CD14-positive monocyte (primary cell): Measurements from ENCODE around the gene RFC2. TPM values are rescaled to one million over a fixed set of nuclear protein-coding genes. Genes with fewer than 3 reads are reported as not detected.

Experiments
- DNase-seq, 3 donors: peaks; one replicate each; pipeline ENCODE4 v3.0.0-alpha.2; 2011 to 2022
- H2AFZ ChIP-seq: 2 replicates; pipeline ENCODE4 v1.6.0; 2012; ENCODE audit warnings: mild to moderate bottlenecking, low read depth, low read length, inconsistent platforms; ENCODE audit not compliant: insufficient read depth, poor library complexity, severe bottlenecking
- H3K27ac ChIP-seq, 2 donors: 1 replicate in 1 of 2; 2 replicates in 1 of 2; pipeline ENCODE4 v1.5.1; 2012 to 2013; ENCODE audit warnings: low read length in 2 of 2, control low read depth in 1 of 2, inconsistent platforms in 1 of 2, low read depth in 1 of 2, mild to moderate bottlenecking in 1 of 2
- H3K27me3 ChIP-seq, 2 donors: one replicate each; pipeline versions ENCODE4 v1.6.0 to v1.6.1; 2011 to 2013; ENCODE audit warnings: low read length in 2 of 2; ENCODE audit not compliant: control insufficient read depth in 2 of 2, insufficient read depth in 2 of 2
- H3K36me3 ChIP-seq, 2 donors: replicated peaks in 1 of 2; 1 replicate in 1 of 2; 2 replicates in 1 of 2; pipeline versions ENCODE4 v1.5.1 to v1.6.1; 2012 to 2013; ENCODE audit warnings: low read length in 2 of 2, control low read depth in 1 of 2, inconsistent platforms in 1 of 2, mild to moderate bottlenecking in 1 of 2; ENCODE audit not compliant: insufficient read depth in 2 of 2, control insufficient read depth in 1 of 2
- H3K4me1 ChIP-seq, 2 donors: 1 replicate in 1 of 2; 2 replicates in 1 of 2; pipeline versions ENCODE4 v1.5.1 to v1.6.1; 2012 to 2013; ENCODE audit warnings: low read length in 2 of 2, control low read depth in 1 of 2, inconsistent platforms in 1 of 2, mild to moderate bottlenecking in 1 of 2, moderate library complexity in 1 of 2; ENCODE audit not compliant: insufficient read depth in 2 of 2, control insufficient read depth in 1 of 2
- H3K4me2 ChIP-seq: replicated peaks from 2 replicates; pipeline ENCODE3; 2012; ENCODE audit warnings: low read length, moderate library complexity, mild to moderate bottlenecking; ENCODE audit not compliant: poor library complexity, severe bottlenecking; ENCODE audit errors: extremely low read depth
- H3K4me3 ChIP-seq, 3 experiments: fragments of 200-600 bp in 1 of 3; sonication (generic) in 1 of 3; replicated peaks in 1 of 3; 1 replicate in 2 of 3; 2 replicates in 1 of 3; pipeline ENCODE4 v1.5.1; 2011 to 2013; ENCODE audit warnings: low read length in 3 of 3, mild to moderate bottlenecking in 3 of 3, control low read depth in 2 of 3, low read depth in 2 of 3, inconsistent platforms in 1 of 3, moderate library complexity in 1 of 3
- H3K79me2 ChIP-seq: 2 replicates; pipeline ENCODE4 v1.6.0; 2012; ENCODE audit warnings: mild to moderate bottlenecking, control low read depth, inconsistent platforms, low read length, moderate library complexity; ENCODE audit not compliant: insufficient read depth
- H3K9ac ChIP-seq: 2 replicates; pipeline ENCODE4 v1.6.0; 2017; ENCODE audit warnings: low read length, mild to moderate bottlenecking; ENCODE audit not compliant: insufficient read depth, poor library complexity, severe bottlenecking
- H3K9me3 ChIP-seq, 2 donors: replicated peaks in 1 of 2; 1 replicate in 1 of 2; 2 replicates in 1 of 2; pipeline versions ENCODE4 v1.5.1 to v1.6.1; 2012 to 2013; ENCODE audit warnings: low read length in 2 of 2, control low read depth in 1 of 2; ENCODE audit not compliant: control insufficient read depth in 1 of 2, insufficient read depth in 1 of 2
- H4K20me1 ChIP-seq: 2 replicates; pipeline ENCODE4 v1.6.0; 2012; ENCODE audit warnings: mild to moderate bottlenecking, low read length, control low read depth, moderate library complexity; ENCODE audit not compliant: insufficient read depth
- H3K27ac Mint-ChIP-seq, 7 donors: one replicate each; pipeline ENCODE4 v1.8.0; 2020; ENCODE audit warnings: mild to moderate bottlenecking in 7 of 7, mixed read lengths in 7 of 7, moderate library complexity in 6 of 7, inconsistent platforms in 2 of 7
- H3K27me3 Mint-ChIP-seq, 3 donors: one replicate each; pipeline ENCODE4 v1.8.0; 2021 to 2022; ENCODE audit warnings: low read depth in 3 of 3, mild to moderate bottlenecking in 3 of 3, mixed read lengths in 3 of 3, moderate library complexity in 3 of 3, inconsistent platforms in 1 of 3
- H3K36me3 Mint-ChIP-seq, 2 donors: one replicate each; pipeline ENCODE4 v1.8.0; 2020; ENCODE audit warnings: mixed read lengths in 2 of 2, inconsistent platforms in 1 of 2, mild to moderate bottlenecking in 1 of 2
- H3K4me1 Mint-ChIP-seq: one replicate; pipeline ENCODE4 v1.8.0; 2020; ENCODE audit warnings: mild to moderate bottlenecking, mixed read lengths
- H3K4me3 Mint-ChIP-seq, 2 donors: one replicate each; pipeline ENCODE4 v1.8.0; 2020; ENCODE audit warnings: mild to moderate bottlenecking in 2 of 2, mixed read lengths in 2 of 2, moderate library complexity in 1 of 2
- H3K9me3 Mint-ChIP-seq, 7 donors: one replicate each; pipeline ENCODE4 v1.8.0; 2020 to 2022; ENCODE audit warnings: mixed read lengths in 7 of 7, mild to moderate bottlenecking in 6 of 7, moderate library complexity in 6 of 7, inconsistent platforms in 2 of 7
- WGBS: methylation state at CpG from one replicate; pipeline ENCODE4 v1.1.5; 2013; ENCODE audit warnings: missing lambda C conversion rate; ENCODE audit not compliant: insufficient coverage; 5-methylcytosine and 5-hydroxymethylcytosine counted together
- intact Hi-C, 2 donors: fragments of 100-400 bp; cut with micrococcal nuclease; formaldehyde crosslinking; loops; one replicate each; pipeline versions ENCODE4 v1.15.0 to v1.15.1; 2023
- polyA plus RNA-seq, 3 donors: library from polyadenylated mRNA; depleted of rRNA in 1 of 3; unstranded in 2 of 3; stranded (reverse) in 1 of 3; fragments of 300-500 nt in 2 of 3; fragments of >200 nt in 1 of 3; fragmentation: Illumina TruSeq in 2 of 3; gene quantifications; 1 replicate in 2 of 3; 2 replicates in 1 of 3; pipeline ENCODE4 v1.2.3, GENCODE V29; 2012 to 2021
- small RNA-seq: library from RNA; depleted of rRNA; stranded (forward); fragments of <200 nt; gene quantifications from one replicate; pipeline ENCODE3, GENCODE V24; 2012; ENCODE audit warnings: low read depth; ENCODE audit not compliant: insufficient read length
- TF ChIP-seq, protein P1 (sequence below): fragments of 200-600 bp; IDR thresholded peaks from one replicate; pipeline ENCODE4 v1.8.0; 2022; ENCODE audit warnings: antibody characterized with exemption, mild to moderate bottlenecking

RFC2 gene
- polyA plus RNA-seq, 3 donors, result 12.8 to 42.1 (median 33.5) TPM

GRCh38 chr7:74181821-74182220 is 72.4 kb downstream of the RFC2 start:
- no CpG with 5 or more reads among the region's 5 CpGs for WGBS
- DNase-seq, result no peak
- Mint-ChIP-seq H3K4me1 (peaks cover 59% of the 10 kb centered on the region), H3K4me3 (no peak overlapping the region), H3K9me3 (peaks cover 0 to 1% (median 0%) of the 10 kb centered on the region in 7 donors), H3K27ac (peak overlapping the region in 3 of 7 donors; percentile 10 to 63 (median 21)), H3K36me3 (peaks cover 19 to 56% of the 10 kb centered on the region in 2 donors), H3K27me3 (no peaks in the 10 kb centered on the region)
- Histone ChIP-seq H2AFZ (no peak overlapping the region), H3K27me3 (no peaks in the 10 kb centered on the region), H3K9me3 (no peaks in the 10 kb centered on the region), H3K27ac (no peak overlapping the region), H3K36me3 (peaks cover 7 to 65% of the 10 kb centered on the region in 2 donors), H3K79me2 (peaks cover 100% of the 10 kb centered on the region), H3K4me1 (peaks cover 17 to 28% of the 10 kb centered on the region in 2 donors), H3K9ac (no peak overlapping the region), H4K20me1 (peaks cover 100% of the 10 kb centered on the region), H3K4me2 (no peak overlapping the region), H3K4me3 (no peak overlapping the region)
- intact Hi-C loops, result loop anchor here in 1 of 2 donors (5.0 kb wide), 1 partner anchor 115 kb away; no protein-coding TSS in a partner anchor
- TF ChIP-seq, protein P1, sequence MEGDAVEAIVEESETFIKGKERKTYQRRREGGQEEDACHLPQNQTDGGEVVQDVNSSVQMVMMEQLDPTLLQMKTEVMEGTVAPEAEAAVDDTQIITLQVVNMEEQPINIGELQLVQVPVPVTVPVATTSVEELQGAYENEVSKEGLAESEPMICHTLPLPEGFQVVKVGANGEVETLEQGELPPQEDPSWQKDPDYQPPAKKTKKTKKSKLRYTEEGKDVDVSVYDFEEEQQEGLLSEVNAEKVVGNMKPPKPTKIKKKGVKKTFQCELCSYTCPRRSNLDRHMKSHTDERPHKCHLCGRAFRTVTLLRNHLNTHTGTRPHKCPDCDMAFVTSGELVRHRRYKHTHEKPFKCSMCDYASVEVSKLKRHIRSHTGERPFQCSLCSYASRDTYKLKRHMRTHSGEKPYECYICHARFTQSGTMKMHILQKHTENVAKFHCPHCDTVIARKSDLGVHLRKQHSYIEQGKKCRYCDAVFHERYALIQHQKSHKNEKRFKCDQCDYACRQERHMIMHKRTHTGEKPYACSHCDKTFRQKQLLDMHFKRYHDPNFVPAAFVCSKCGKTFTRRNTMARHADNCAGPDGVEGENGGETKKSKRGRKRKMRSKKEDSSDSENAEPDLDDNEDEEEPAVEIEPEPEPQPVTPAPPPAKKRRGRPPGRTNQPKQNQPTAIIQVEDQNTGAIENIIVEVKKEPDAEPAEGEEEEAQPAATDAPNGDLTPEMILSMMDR, result no peak

Small RNAs within 50 kb of the gene (small RNA-seq; reads per million reads assigned to genes)
- gene MIR590, result 47.0 reads per million, percentile 93 among the genes with 10 or more reads in this experiment

Other genes with a start within 250 kb of the RFC2 start
- not detected for gene ELN, start 226.2 kb downstream of the RFC2 start, polyA plus RNA-seq
- 10 to 100 TPM; 12.6 to 30.2 (median 13.9) TPM for gene LIMK1, start 170.6 kb downstream of the RFC2 start, polyA plus RNA-seq
- gene EIF4H, start 80.0 kb downstream of the RFC2 start, polyA plus RNA-seq, result 100 to 1,000 TPM; 162 to 234 (median 206) TPM
- 100 to 1,000 TPM; 318 to 355 (median 349) TPM for gene LAT2, start 44.4 kb downstream of the RFC2 start, polyA plus RNA-seq
- gene CLIP2, start 35.0 kb upstream of the RFC2 start, polyA plus RNA-seq, result 1 to 10 TPM; 1.1 to 5.2 (median 1.3) TPM
- not detected for gene GTF2IRD1, start 199.5 kb upstream of the RFC2 start, polyA plus RNA-seq